Skeletal muscle tissue (tissue), 4 donors: Measurements from ENCODE around the gene S1PR4. TPM values are rescaled to one million over a fixed set of nuclear protein-coding genes. Genes with fewer than 3 reads are reported as not detected.
A peak's percentile ranks its signal among the peaks of the same experiment; 100 is the strongest.
"Not testable (repeated sequence)": the region's sequence is repeated elsewhere in the genome, so short reads cannot be mapped to it uniquely, and the experiment has no call there.

Experiments
- H3K27ac ChIP-seq: one replicate; pipeline ENCODE4 v1.7.0; 2013; ENCODE audit warnings: mild to moderate bottlenecking, low read depth, low read length, inconsistent platforms
- H3K27me3 ChIP-seq, 3 donors: one replicate each; pipeline ENCODE4 v1.7.0; 2013; ENCODE audit warnings: low read length in 3 of 3; ENCODE audit not compliant: control insufficient read depth in 3 of 3, insufficient read depth in 3 of 3
- H3K36me3 ChIP-seq, 3 donors: one replicate each; pipeline ENCODE4 v1.7.0; 2013; ENCODE audit warnings: low read length in 3 of 3; ENCODE audit not compliant: control insufficient read depth in 3 of 3, insufficient read depth in 3 of 3
- H3K4me1 ChIP-seq, 3 donors: one replicate each; pipeline ENCODE4 v1.7.0; 2013; ENCODE audit warnings: low read length in 3 of 3, mild to moderate bottlenecking in 3 of 3; ENCODE audit not compliant: control insufficient read depth in 3 of 3, insufficient read depth in 3 of 3
- H3K4me3 ChIP-seq, 3 donors: one replicate each; pipeline ENCODE4 v1.7.0; 2013; ENCODE audit warnings: low read length in 3 of 3
- H3K9ac ChIP-seq, 3 donors: one replicate each; pipeline ENCODE4 v1.7.0; 2013; ENCODE audit warnings: low read length in 3 of 3, mild to moderate bottlenecking in 3 of 3, moderate library complexity in 2 of 3, low read depth in 1 of 3
- H3K9me3 ChIP-seq, 3 donors: one replicate each; pipeline ENCODE4 v1.7.0; 2013; ENCODE audit warnings: low read length in 3 of 3; ENCODE audit not compliant: control insufficient read depth in 3 of 3
- total RNA-seq: library from RNA; depleted of rRNA; stranded (reverse); fragments of >200 nt; gene quantifications from one replicate; pipeline ENCODE4 v1.2.3, GENCODE V29; 2014
- donor health status: Osteomylitis.

S1PR4 gene
- total RNA-seq, 1 donor from 2014 or later: 2.1 TPM

GRCh38 chr19:3161453-3161852 lies 17.1 kb upstream of the S1PR4 start:
- Histone ChIP-seq H3K9ac (no peak overlapping the region), H3K27ac (no peak overlapping the region), H3K4me1 (no peaks in the 10 kb centered on the region), H3K27me3 (no peaks in the 10 kb centered on the region), H3K9me3 (peaks cover 0 to 7% (median 0%) of the 10 kb centered on the region in 3 donors), H3K4me3 (no peak overlapping the region), H3K36me3 (no peaks in the 10 kb centered on the region)

- Histone ChIP-seq H3K36me3 (no peaks in the 10 kb centered on the region), H3K4me3 (no peak overlapping the region), H3K27ac (no peak overlapping the region), H3K4me1 (no peaks in the 10 kb centered on the region), H3K9me3 (peaks cover 0 to 7% (median 0%) of the 10 kb centered on the region in 3 donors), H3K9ac (no peak overlapping the region), H3K27me3 (no peaks in the 10 kb centered on the region)
These were observed 15.9 kb upstream of the S1PR4 start for GRCh38 chr19:3162418-3163229.

GRCh38 chr19:3163230-3163886 lies 15.2 kb upstream of the S1PR4 start:
- H3K36me3 ChIP-seq: no peaks in the 10 kb centered on the region
- H3K4me3 ChIP-seq: no peak overlapping the region

GRCh38 chr19:3163943-3164342 lies 14.6 kb upstream of the S1PR4 start:
- H3K36me3 ChIP-seq: no peaks in the 10 kb centered on the region
- H3K4me3 ChIP-seq: no peak overlapping the region
- no peaks in the 10 kb centered on the region for H3K4me1 ChIP-seq
- no peak overlapping the region for H3K9ac ChIP-seq
- H3K27ac ChIP-seq: no peak overlapping the region
- H3K9me3 ChIP-seq: peaks cover 0 to 7% (median 0%) of the 10 kb centered on the region in 3 donors
- no peaks in the 10 kb centered on the region for H3K27me3 ChIP-seq

More at GRCh38 chr19:3163230-3163886, 15.2 kb upstream of the S1PR4 start:
- H3K9me3 ChIP-seq: peaks cover 0 to 7% (median 0%) of the 10 kb centered on the region in 3 donors
- no peaks in the 10 kb centered on the region for H3K27me3 ChIP-seq
- no peak overlapping the region for H3K27ac ChIP-seq
- peak overlapping the region in 1 of 3 donors; percentile 16 for H3K9ac ChIP-seq
- no peaks in the 10 kb centered on the region for H3K4me1 ChIP-seq

- no peak overlapping the region for H3K27ac ChIP-seq
- H3K4me1 ChIP-seq: no peaks in the 10 kb centered on the region
- H3K36me3 ChIP-seq: no peaks in the 10 kb centered on the region
- no peak overlapping the region for H3K4me3 ChIP-seq
- peaks cover 7 to 8% (median 7%) of the 10 kb centered on the region in 3 donors for H3K27me3 ChIP-seq
- H3K9ac ChIP-seq: no peak overlapping the region
- no peaks in the 10 kb centered on the region for H3K9me3 ChIP-seq
These were observed 10.9 kb upstream of the S1PR4 start for GRCh38 chr19:3167533-3168272.

GRCh38 chr19:3171894-3172672 lies 6.5 kb upstream of the S1PR4 start:
- Histone ChIP-seq H3K9ac (no peak overlapping the region), H3K27ac (no peak overlapping the region)

GRCh38 chr19:3172673-3173000 lies 5.9 kb upstream of the S1PR4 start:
- not testable (repeated sequence) for H3K9me3 ChIP-seq, H3K4me3 ChIP-seq, H3K4me1 ChIP-seq, H3K27ac ChIP-seq, H3K9ac ChIP-seq, H3K36me3 ChIP-seq
- H3K27me3 ChIP-seq: peaks cover 7 to 11% (median 8%) of the 10 kb centered on the region in 3 donors

More at GRCh38 chr19:3171894-3172672, 6.5 kb upstream of the S1PR4 start:
- Histone ChIP-seq H3K4me1 (peaks cover 0 to 4% (median 0%) of the 10 kb centered on the region in 3 donors), H3K4me3 (no peak overlapping the region), H3K36me3 (no peaks in the 10 kb centered on the region), H3K9me3 (no peaks in the 10 kb centered on the region), H3K27me3 (peaks cover 7 to 11% (median 8%) of the 10 kb centered on the region in 3 donors)

GRCh38 chr19:3175781-3176714 lies 2.5 kb upstream of the S1PR4 start:
- Histone ChIP-seq H3K4me1 (peaks cover 0 to 4% (median 0%) of the 10 kb centered on the region in 3 donors), H3K27me3 (peaks cover 7 to 11% (median 8%) of the 10 kb centered on the region in 3 donors), H3K36me3 (no peaks in the 10 kb centered on the region), H3K9me3 (no peaks in the 10 kb centered on the region), H3K27ac (no peak overlapping the region), H3K9ac (no peak overlapping the region), H3K4me3 (no peak overlapping the region)
